Prostate gland (tissue), 2 donors: ENCODE results near the gene TMEM51. TPM values are rescaled to one million over a fixed set of nuclear protein-coding genes. Genes with fewer than 3 reads are reported as not detected.

Experiments
- DNase-seq: peaks from one replicate; pipeline ENCODE4 v3.0.0-alpha.2; 2019; ENCODE audit warnings: low spot score
- H3K27ac ChIP-seq, 2 donors: fragments of 200-600 bp; sonication (generic); 2 replicates each; pipeline ENCODE4 v1.5.1; 2017 to 2019
- H3K27me3 ChIP-seq: fragments of 200-600 bp; sonication (generic); replicated peaks from 2 replicates; pipeline ENCODE4 v1.5.1; 2019; ENCODE audit not compliant: insufficient read depth
- H3K36me3 ChIP-seq, 2 donors: fragments of 200-600 bp; sonication (generic); 1 replicate in 1 of 2; 2 replicates in 1 of 2; pipeline versions ENCODE4 v1.5.1 to v1.8.1; 2017 to 2019
- H3K4me1 ChIP-seq: fragments of 200-600 bp; sonication (generic); replicated peaks from 2 replicates; pipeline ENCODE4 v1.5.1; 2019
- H3K4me3 ChIP-seq, 2 donors: fragments of 200-600 bp; sonication (generic); 2 replicates each; pipeline ENCODE4 v1.5.1; 2017 to 2019
- H3K9me3 ChIP-seq: fragments of 200-600 bp; sonication (generic); 2 replicates; pipeline ENCODE4 v1.5.1; 2017
- POLR2A ChIP-seq: fragments of 450-650 bp; IDR thresholded peaks from one replicate; pipeline ENCODE4 v1.6.1; 2016; ENCODE audit warnings: antibody characterized with exemption, mild to moderate bottlenecking
- POLR2AphosphoS5 ChIP-seq: sonication (generic); formaldehyde crosslinking; IDR thresholded peaks from one replicate; pipeline ENCODE4 v1.6.1; 2017; ENCODE audit warnings: antibody characterized with exemption
- WGBS: methylation state at CpG from one replicate; pipeline ENCODE4 v1.1.5; 2018; 5-methylcytosine and 5-hydroxymethylcytosine counted together
- intact Hi-C: fragments of 100-400 bp; cut with DNase I; formaldehyde crosslinking; loops from one replicate; pipeline ENCODE4 v1.14.2; 2022
- total RNA-seq, 2 donors: library from RNA; depleted of rRNA; stranded (reverse); fragments of >200 nt; gene quantifications; one replicate each; pipeline ENCODE4 v1.1.0, GENCODE V29; 2016
- TF ChIP-seq, protein P1 (sequence below), 4 experiments: fragments of 200-600 bp in 2 of 4; fragments of 450-650 bp in 2 of 4; sonication (generic) in 2 of 4; IDR thresholded peaks; 1 replicate in 3 of 4; 2 replicates in 1 of 4; pipeline ENCODE4 v1.5.1; 2016 to 2019; ENCODE audit warnings: antibody characterized with exemption in 4 of 4, mild to moderate bottlenecking in 2 of 4, moderate library complexity in 2 of 4

Gene TMEM51
- total RNA-seq, 2 donors from 2014 or later, result 9.8 to 17.6 TPM

DNA sequence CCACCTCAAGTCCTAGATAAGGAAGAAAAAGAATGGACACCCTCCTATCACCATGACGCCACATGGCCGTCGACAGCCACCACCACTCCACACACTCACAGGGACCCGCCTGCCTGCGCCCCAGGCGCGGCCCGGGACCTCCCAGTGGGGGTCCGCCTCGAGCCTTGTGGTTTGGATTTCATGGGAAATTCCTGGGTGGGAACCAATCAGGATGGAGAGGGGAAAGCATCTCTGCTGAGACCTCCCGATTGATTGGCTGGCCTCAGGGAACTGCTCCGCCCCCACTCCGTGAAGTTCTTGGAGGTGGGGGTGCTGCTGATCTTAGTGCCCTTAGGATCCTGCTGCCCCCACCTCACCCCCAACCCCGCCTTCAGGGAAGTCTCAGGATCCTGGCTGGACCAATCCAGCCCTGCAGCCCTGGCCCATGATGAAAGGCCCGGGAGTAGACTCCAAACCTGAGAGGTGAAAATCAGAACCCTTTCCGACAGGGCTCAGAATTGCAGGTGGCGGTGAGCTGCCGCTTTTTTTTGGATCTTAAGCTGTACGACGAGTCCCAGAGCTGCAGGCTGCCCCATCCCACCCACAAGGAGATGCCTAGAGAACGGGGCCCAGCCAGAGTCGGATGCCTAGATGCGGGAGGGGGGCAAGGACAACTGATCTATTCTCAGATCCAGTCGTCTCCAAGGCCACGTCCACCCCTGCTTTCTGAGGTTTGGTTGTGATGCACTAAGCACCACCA, 29.0 kb upstream of the TMEM51 start:
- DNase-seq, result no peak
- TF ChIP-seq POLR2A (no peak), POLR2AphosphoS5 (no peak)
- TF ChIP-seq, protein P1, sequence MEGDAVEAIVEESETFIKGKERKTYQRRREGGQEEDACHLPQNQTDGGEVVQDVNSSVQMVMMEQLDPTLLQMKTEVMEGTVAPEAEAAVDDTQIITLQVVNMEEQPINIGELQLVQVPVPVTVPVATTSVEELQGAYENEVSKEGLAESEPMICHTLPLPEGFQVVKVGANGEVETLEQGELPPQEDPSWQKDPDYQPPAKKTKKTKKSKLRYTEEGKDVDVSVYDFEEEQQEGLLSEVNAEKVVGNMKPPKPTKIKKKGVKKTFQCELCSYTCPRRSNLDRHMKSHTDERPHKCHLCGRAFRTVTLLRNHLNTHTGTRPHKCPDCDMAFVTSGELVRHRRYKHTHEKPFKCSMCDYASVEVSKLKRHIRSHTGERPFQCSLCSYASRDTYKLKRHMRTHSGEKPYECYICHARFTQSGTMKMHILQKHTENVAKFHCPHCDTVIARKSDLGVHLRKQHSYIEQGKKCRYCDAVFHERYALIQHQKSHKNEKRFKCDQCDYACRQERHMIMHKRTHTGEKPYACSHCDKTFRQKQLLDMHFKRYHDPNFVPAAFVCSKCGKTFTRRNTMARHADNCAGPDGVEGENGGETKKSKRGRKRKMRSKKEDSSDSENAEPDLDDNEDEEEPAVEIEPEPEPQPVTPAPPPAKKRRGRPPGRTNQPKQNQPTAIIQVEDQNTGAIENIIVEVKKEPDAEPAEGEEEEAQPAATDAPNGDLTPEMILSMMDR (IDR thresholded peaks at IDR 0.05), result no peak
- intact Hi-C loops, result loop anchor here (10.0 kb wide), 1 partner anchor 310 kb away; the partner anchor contains the start of gene CTRC
- 93% methylated on average over 25 of the region's 25 CpGs for WGBS
- no peaks in the 10 kb centered on the region for H3K27me3 ChIP-seq
- no peaks in the 10 kb centered on the region for H3K36me3 ChIP-seq
- no peaks in the 10 kb centered on the region for H3K9me3 ChIP-seq
- H3K27ac ChIP-seq, result no peak overlapping the region
- no peak overlapping the region for H3K4me3 ChIP-seq
- no peaks in the 10 kb centered on the region for H3K4me1 ChIP-seq

DNA sequence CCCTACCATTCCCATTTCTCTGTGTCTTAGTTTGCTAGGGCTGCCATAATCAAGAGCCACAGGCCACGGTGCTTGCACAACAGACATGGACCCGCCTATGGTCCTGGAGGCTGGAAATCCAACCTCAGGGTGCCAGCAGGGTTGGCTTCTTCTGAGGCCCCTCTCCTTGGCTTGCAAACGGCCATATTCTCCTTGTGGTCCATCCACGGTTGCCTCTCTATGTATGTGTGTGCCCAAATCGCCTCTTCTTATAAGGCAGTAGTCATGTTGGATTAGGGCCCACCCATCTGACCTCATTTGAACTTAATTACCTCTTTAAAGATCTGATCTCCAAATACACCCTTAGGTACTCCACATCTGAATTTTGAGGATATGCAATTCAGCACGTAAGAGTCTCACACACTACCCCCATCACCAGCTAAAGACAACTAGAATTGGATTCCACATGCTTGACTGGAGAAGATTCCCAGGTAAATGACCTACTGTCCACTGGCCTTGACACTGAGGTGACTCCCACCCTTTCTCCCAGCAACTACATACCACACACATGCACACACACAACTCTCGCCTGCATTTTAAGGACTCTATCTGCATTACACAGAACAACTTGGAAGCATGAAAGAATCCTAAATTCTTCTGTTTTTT, 28.3 kb upstream of the TMEM51 start:
- no peaks in the 10 kb centered on the region for H3K9me3 ChIP-seq
- H3K4me1 ChIP-seq, result no peaks in the 10 kb centered on the region
- H3K36me3 ChIP-seq, result no peaks in the 10 kb centered on the region
- no peak for DNase-seq
- intact Hi-C loops, result loop anchor here (10.0 kb wide), 1 partner anchor 310 kb away; the partner anchor contains the start of gene CTRC
- H3K27me3 ChIP-seq, result no peaks in the 10 kb centered on the region
- WGBS, result 96% methylated on average over 7 of the region's 7 CpGs
- no peak overlapping the region for H3K4me3 ChIP-seq
- H3K27ac ChIP-seq, result no peak overlapping the region
- TF ChIP-seq, protein P1 (IDR thresholded peaks at IDR 0.05), result no peak
- no peak for TF ChIP-seq POLR2A
- no peak for TF ChIP-seq POLR2AphosphoS5

DNA sequence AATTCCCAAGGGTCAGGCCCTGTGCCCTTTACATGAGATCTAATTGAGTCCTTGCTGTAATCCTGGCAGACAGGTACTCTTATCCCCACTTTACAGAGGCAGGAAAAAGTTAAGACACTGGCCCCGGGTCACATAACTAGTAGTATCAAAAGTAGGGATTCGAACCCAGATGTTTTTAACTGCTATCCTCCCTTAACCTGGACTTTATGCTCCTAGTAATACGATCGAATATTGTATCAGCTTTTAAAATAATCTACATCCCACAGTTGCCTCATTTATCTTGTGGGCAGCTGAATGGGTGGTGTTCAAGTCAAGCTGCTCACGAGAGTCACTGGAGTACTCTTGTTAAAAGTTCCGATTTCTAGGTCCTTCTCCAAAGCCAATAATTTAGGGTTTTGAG, 25.5 kb upstream of the TMEM51 start:
- no peaks in the 10 kb centered on the region for H3K36me3 ChIP-seq
- no peak overlapping the region for H3K4me3 ChIP-seq
- TF ChIP-seq, protein P1 (IDR thresholded peaks at IDR 0.05), result no peak
- TF ChIP-seq POLR2AphosphoS5 (no peak), POLR2A (no peak)
- no peak overlapping the region for H3K27ac ChIP-seq
- WGBS, result 85% methylated on average over 6 of the region's 6 CpGs
- no peak for DNase-seq
- no peaks in the 10 kb centered on the region for H3K27me3 ChIP-seq
- no peaks in the 10 kb centered on the region for H3K4me1 ChIP-seq
- H3K9me3 ChIP-seq, result no peaks in the 10 kb centered on the region
- intact Hi-C loops, result loop anchor here (2.0 to 10.0 kb wide), 3 partner anchors 145 to 307 kb away; partner anchors contain the start of gene CTRC

DNA sequence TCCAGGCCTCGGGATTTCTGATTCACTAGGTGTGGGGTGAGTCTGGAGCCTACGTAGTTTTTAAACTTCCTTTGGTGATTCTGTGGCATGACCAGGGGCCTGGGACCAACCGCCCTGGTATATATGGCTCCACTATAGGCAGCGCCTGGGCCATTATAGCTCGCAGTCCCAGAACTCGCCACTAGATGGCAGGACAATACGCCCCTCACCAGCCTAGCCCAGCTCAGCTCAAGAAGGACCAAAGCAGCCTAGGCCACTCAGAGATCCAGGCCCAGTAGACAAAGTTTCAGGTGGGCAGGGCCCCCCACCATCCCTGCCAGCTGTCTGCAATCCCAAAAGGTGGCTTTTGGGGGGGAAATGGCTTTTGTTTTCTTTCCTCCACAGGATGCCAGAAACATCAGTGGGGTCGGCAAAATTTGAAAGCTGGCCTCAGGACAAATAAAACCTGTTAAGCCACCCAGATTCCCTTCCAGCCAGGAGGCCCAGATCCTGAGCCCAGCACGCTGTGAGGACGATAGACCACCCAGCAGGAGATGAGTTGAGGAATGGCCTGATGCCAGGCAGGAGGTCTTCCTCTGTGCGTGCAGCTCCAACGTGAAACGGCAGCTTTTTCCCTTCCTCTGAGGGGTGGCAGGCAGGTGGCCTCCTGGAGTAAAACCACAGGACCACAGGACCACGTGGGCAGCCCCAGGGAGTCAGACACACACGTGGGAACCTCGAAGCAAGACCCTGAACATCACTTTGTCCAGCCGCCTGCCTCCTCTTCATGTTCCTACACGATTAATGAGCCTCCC, 24.8 kb upstream of the TMEM51 start:
- no peaks in the 10 kb centered on the region for H3K9me3 ChIP-seq
- no peak overlapping the region for H3K4me3 ChIP-seq
- TF ChIP-seq POLR2A, result no peak
- TF ChIP-seq, protein P1 (IDR thresholded peaks at IDR 0.05), result peak; percentile 89 to 94 (median 90)
- H3K4me1 ChIP-seq, result no peaks in the 10 kb centered on the region
- H3K27ac ChIP-seq, result no peak overlapping the region
- H3K36me3 ChIP-seq, result no peaks in the 10 kb centered on the region
- no peaks in the 10 kb centered on the region for H3K27me3 ChIP-seq
- WGBS, result 30% methylated on average over 18 of the region's 18 CpGs
- peak; percentile 64 for DNase-seq
- intact Hi-C loops, result loop anchor here (2.0 to 10.0 kb wide), 3 partner anchors 144 to 306 kb away; partner anchors contain the start of gene CTRC
